Hematopoietic multipotent progenitor cell treated with erythropoietin and hydrocortisone succinate and interleukin-3 and kit ligand, for 8 days (in vitro differentiated cells): ENCODE measurements around the gene C19orf25.
A peak's percentile ranks its signal among the peaks of the same experiment; 100 is the strongest.
"Not testable (repeated sequence)": the region's sequence is repeated elsewhere in the genome, so short reads cannot be mapped to it uniquely, and the experiment has no call there.

Experiments used
- DNase-seq: peaks from one replicate; pipeline ENCODE4 v3.0.0-alpha.2; 2015

C19orf25 gene

DNA sequence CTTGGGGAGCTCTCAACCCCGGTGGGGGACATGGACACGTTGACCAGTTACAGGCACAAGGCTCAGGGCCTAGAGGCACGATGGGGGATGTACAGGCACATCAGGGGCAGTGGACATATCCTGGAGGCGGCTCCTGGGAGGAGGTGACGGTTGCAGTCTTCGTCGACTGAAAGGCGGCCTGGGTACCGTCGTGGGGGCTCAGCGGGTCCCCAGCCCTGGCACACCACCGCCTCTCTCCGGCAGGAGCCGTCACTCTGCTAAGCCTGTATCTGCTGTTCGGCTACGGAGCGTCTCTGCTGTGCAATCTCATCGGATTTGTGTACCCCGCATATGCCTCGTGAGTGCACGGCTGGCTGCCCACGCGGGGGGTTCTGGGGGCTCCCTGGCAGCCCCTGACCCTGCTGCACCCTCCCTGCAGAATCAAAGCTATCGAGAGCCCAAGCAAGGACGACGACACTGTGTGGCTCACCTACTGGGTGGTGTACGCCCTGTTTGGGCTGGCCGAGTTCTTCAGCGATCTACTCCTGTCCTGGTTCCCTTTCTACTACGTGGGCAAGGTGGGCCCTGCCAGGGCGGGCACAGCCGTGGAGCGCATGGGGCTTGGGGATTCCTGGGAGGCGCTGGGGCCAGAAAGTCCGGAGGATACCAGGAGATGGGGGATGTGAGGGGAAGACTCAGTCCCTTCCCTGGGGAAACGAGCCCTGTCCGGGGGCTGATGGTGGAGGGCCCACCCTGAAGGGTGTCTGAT, 16.2 kb upstream of the C19orf25 start:
- no peak for DNase-seq

DNA sequence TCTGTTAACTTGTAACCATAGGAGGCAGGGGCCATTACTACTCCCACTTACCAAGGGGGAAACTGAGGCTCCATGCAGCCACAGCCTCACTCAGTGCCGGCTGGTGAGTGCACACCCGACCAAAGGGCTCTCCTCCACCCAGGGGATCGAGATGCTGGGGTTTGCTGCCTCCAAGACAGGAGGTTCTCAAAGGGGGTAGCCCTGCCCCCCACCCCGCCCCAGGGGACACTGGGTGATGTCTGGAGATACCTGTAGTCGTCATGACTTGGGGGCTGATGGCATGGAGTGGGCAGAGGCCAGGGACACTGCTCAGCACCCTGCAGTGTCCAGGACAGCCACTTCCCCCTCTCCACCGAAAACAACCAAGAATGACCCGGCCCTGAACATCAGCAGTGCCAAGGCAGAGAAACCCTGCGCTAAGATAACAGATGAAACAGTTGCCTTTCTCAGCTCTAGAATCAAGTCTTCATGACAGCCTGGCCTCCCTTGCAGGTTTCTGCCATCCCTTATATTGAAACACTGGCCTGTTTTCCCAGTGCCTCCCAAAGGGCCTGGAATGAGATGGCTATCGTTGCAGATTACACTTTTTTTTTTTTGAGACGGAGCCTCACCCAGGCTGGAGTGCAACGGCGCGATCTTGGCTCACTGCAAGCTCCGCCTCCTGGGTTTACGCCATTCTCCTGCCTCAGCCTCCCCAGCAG, 15.2 kb upstream of the C19orf25 start:
- no peak for DNase-seq

DNA sequence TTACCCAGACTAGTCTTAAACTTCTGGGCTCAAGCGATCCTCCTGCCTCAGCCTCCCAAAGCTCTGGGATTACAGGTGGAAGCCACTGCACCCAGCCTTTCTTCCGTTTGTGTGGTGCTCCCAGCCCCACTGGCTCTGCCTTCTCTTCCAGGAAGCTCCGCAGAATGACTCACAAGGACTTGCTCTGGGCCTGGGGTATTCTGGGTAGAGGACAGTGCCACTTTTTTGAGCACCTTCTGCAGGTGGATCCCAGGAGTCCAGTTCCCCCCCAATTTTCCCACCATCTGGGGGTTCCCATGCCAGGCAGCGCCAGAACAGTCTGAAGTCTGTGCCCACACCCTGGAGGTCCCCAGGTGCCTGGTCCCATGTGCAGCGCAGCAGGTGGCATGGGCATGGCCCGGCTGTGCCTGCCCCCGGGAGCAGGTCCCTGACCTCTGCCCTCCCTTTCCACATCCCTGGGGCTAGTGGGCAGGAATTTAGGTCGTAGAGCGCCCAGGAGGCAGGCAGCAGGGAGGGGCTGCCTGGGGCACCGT, 13.5 kb upstream of the C19orf25 start:
- no peak for DNase-seq

DNA sequence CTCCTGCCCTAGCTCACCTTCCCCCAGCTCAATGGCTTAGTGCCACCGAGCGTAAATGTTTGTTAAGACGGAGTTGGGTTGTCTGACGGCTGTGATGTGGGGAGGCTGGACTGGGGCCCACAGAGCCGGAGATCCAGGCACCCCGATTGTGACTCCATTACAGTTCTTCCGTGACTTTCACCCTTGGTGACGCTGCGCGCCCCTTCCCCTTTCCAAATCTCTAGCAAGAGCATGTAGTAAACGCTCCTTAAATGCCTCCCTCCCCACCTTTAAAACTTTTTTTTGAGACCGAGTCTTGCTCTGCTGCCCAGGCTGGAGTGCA, 12.8 kb upstream of the C19orf25 start:
- DNase-seq, result no peak

DNA sequence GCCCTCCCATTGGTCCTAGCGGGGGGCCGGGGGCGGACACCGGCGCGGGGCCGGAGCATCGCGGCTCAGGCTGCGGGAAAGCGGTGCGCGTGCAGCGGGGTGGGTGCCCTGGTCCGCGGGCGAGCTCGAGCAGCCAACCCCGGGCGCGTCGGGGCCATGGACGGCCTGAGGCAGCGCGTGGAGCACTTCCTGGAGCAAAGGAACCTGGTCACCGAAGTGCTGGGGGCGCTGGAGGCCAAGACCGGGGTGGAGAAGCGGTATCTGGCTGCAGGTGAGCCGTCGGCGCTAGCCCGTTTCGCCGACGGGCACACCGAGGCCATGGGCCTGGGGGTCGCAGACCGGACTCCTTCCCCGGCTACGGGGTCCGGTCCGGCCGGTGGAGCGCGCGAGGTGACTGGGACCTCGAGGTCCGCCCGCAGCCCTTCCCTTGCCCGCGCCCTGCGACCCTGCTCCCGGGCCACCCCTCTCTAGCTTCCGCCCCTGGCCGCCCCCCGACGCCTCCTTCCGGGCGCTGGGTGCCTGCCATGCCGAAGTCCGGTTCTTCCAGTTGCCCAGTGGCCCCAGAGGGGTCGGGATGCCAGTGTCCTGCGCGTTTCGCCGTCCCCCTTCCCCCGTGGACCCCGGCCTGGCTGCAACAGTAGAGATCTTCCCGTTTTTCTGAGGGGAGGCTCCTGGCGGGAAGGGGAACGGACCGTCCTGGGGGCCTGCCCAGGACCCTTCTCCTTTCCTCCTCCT, 12.3 kb upstream of the C19orf25 start, which contains the start of gene REEP6:
TSS of gene REEP6 (plus strand) at position 68 of the 735 bp plus-strand sequence. CDS start at position 157, 89 bp downstream.
- DNase-seq, result no peak

DNA sequence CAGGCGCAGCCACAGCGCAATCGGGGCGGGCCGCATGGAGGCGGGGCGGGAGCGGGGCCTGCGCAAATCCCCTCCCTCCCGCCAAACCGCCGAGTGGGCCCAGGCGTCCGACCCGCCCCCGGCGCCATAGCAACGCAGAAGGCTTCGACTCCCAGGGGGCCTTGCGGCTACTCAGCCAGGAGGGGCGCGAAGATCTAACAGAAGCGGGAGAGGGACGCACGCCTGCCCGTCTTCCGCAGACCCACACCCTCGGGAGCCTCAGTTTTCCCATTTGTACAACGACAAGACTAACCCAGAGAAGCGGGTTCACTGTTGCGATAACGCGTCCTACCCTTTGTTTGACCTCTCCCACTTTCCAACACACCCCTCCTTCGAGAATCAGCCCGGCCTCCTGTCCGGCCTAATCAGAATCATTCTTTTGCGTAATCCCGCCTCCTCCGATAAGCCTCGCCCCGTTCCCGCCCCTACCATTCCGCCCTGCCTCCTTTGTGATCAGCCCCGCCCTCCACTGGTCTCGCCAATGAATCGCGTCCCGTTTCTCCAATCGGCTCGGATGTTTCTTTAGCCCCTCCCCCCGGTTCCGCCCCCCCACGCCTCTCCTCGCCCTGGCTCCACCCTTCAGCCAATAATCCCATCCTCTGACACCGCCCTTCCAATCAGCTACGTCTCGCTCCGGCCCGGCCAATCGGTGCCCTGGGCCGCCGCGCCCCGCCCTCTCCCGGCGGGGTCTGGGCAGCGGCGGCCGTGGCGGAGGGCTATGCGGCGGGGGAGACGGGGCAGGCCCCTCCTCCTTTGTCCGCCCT, 11.5 kb upstream of the C19orf25 start, which contains the start of gene PCSK4:
TSS of gene PCSK4 (minus strand) at position 40 of the 803 bp plus-strand sequence. CDS start at position 36, 4 bp downstream.
- DNase-seq, result peak; percentile 98

DNA sequence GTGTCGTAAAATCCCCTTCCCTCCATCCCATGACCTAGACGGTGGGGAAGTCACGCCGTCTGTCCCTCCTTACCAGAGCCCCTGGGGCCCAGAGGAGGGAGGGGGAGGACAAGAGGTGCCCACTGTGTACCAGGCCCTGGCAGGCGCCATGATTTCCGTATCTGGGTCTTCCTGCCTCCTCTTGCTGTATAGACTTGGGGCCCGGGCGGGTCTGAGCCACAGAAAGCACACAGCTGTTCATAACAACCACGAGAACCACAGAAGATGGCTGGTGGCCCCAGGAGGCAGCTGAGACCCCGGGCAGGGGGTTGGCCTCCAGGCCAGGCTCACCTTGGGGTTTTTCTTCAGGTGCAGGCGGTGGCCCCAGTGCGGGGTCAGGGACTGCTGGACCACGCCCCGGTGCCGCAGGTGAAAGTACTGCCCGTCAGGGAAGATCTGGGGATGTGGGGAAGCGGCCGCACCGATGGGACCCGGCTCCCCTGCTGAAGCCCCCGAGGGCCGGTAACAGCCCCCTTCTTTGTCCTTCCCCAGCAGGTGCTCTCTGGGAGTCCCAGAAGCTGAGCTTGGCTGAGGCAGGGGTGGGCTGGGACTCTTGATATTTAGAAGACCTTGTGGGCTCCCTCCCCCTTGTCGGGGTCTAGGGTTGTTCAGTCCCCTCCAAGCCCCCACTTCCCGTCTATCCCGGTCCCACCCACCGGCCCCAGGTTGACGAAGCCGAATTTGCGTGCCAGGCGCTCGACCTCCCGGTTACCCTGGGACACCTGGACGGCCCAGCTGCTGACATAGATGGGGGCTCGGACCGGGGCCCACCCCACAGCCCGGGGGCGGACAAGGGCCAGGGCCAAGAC, 10.7 kb upstream of the C19orf25 start:
- DNase-seq, result no peak

DNA sequence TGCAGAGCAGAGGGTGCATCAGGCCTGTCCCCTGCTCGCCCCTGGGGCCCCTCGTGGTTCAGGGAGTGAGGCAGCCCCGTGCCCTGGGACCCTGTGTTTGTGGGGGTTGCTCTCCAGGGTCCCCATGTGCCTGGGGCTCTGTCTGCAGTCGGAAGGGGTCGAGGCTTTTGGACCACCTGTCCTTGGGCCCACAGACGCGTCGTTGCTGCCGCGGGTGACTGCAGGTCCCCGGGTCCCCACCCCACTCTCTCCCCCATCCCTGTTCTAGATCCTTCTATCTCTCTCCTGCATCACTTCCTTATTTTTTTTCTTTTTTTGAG, 9.2 kb upstream of the C19orf25 start:
- DNase-seq, result no peak

DNA sequence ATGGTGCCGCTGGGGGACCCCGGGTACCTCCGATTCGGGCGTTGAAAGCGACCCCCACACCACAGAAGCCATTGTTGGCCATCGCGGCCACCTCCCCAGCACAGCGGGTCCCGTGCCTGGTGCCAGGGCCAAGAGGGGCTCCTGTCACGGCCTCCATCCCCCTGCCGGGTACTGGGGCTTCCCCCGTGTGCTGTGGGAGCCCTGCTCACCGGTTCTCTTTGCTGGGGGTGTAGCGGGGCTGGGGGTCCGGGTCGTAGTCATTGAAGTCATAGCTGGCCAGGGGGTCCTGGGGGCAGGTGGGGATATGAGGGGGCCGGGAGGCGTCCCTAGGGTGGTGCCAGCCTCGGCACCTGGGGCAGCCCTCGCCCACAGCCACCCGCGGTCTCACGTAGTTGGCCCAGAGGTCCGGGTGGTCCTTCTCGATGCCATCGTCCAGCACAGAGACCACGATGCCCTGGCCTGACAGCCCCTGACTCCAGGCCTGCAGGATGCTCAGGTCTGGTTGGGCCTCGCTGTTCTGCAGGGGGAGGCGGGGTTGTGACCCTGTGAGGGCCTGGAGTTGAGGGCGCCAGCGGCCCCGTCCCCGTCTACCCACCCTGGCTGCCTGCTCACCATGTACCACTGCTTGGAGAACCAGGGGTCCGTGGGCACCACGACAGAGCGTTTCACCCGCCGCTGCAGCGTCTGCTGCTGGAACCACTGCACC, 8.7 kb upstream of the C19orf25 start:
- no peak for DNase-seq

DNA sequence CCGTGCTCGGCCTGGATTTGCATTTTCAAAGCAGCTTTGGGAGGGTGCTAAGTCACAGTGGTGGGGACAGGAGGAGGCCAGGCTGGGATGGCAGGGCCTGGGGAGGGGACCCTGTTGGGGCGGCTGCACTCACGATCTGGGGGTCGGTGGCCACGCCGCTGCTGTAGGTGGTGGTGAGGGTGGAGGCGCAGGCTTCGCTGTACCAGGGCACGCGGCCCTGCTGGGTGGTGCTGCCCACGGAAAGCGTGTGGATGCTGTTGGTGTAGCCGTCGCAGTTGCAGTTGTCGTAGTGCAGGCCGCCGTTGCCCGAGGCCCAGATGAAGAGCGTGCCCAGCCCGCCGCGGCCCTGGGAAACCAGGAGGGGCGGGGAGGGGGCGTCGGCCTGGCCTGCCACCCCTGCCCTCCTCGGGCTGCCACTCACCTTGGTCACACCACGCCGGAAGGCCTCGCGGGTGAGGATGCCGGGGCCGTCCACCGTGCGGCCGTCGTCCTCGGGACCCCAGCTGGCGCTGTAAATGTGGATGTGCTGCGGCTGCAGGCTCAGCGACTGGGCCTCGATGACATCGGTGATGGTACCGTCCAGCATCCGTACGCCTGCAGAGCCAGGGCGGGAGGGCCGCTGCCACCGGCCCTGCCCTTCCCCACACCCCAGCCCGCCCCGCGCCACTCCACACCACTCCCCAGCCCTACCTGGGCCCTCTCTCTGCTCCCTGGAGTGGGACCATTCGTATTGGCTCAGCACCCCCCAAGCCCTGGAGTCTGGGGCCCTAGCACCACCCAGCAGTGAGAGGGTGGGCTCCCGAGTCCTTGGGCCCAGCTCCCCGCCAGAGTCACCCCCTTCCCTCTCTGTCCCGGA, 7.9 kb upstream of the C19orf25 start:
- no peak for DNase-seq

DNA sequence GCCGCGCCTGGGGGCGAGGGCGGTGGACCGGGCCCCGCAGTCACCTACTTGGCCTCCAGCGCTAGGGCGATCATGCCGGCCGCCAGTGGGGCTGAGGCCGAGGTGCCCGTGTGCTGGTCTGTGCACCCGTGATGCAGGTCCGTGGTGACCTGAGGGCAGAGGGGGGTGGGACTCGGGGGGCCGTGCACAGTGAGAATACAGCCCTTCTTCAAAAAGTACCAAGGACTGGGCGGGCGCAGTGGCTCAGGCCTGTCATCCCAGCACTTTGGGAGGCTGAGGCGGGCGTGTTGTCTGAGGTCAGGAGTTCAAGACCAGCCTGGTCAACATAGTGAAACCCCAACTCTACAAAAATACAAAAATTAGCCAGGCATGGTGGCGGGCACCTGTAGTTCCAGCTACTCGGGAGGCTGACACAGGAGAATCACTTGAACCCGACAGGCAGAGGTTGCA, 5.0 kb upstream of the C19orf25 start:
- DNase-seq, result no peak

DNA sequence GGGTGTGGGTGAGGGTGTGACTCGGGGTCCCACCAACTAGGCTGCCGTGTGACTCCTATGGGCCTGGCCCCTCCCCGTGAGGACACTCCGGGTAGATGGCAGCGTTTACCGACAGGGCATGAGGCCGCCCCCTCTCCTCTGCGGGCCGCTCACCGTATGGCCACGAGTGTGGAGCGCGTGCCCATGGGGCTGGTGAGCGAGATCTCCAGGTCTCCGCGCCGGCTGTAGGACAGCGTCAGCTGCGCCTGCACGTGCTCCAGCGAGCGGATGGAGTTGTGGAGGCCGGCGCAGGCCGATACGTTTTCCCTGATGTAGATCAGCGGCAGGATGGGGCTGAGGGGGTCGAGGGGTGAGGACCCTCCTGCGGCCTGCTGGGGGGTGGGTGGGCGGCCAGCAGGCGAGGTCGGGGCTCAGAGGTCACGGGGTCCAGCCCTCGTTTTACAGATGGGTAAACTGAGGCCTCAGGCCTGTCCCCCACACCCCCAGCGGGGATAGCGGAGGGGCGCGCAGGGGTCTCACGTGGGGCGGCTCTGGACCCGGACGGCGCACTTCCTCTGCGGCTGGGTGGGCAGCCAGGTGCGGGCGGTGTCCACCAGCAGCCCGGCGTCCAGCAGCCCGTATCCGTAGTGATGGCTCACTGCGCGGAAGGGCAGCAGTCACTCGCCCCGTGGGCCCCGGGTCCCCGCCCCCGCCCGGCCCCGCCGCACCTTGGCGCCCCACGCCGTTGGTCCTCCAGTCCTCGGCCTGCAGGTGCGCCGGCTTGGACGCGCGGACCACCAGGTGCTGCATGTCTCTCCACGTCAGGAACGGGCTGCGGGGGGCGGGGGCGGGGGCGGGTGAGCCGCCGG, 4.3 kb upstream of the C19orf25 start:
- no peak for DNase-seq

DNA sequence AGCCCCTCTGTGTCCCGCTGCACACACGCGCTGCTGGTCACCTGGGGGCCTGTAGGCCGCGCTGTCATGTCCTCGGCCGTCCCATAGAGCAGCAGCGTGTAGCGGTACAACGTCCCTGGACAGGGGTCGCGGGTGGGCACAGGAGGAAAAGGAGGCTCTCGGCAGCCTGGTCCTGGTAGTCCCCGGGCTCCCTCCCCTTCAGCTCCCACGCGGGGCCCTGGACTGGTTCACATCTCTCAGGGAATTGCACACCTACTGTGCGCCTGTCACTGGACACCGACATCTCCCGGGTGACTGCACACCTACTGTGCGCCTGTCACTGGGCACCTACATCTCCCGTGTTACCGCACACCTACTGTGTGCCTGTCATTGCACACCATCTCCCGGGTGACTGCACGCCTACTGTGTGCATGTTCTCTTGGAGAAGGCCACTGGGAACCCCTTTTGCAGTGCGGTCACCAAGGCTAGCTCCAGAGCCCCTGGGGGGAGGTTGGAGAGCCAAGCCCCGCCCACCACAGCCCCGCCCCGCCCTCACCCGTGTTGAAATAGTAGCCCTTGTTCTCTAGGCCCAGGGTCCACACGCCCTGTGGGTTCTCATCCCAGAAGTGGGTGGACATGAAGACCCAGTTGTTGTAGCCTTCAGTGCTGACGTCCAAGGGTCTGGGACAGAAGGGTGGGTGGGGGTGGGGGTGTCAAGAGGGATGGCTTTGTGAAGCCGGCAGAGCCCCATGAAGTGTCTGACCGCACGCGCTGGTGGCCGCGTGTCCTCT, 3.5 kb upstream of the C19orf25 start:
- no peak for DNase-seq

DNA sequence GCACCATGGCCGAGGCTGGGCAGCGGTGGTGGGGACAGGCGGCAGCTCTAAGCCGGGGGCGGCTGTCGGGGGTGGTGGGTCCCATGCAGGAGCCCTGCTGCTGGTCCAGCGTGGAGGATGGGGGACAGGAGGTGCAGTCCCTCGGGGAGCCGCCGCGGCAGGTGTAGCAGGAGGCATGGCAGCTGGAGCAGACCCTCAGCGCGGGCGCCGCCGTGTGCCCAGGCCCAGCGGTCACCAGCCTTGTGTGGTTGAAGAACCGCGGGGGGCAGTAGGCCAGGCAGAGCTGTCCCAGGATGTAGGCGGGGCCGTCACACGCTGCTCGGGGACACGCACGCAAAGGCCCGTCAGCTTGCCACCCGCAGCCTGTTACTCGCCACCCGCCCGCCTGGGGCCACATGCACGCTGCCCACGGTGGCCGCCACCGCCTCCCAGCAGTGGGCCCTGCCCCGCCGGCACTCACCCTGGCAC, 2.9 kb upstream of the C19orf25 start:
- no peak for DNase-seq

DNA sequence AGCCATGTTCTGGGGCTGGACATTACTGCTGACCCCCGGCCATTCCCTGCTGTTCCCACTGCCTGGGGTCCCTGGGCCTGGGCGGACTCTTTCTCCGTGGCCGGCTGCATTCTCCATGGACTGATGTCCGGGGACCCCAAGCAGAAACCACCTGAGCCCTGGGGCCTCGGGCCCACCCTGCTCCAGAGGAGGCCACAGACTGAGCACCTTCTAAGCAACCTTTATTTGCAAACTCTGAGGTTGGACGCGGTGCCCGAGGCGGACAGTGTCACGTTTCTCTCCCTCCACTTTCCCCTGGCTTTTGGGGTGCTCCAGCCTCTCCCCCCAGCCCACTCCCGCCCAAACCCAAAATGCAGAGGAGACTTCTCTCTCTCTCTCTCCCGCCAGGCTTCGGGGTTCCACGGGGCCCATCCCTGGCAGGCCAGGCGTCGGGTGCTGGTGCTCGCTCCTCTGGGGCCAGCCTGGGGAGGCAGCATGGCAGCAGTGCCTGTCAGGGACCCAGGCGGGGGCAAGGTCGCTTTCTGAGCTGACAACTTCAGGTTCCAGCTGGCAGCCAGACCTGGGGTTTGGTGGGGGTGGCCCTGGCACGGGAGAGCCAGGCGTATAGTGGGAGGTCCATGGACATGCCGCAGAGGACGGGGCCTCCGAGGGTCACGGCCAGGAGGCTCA, 2.3 kb upstream of the C19orf25 start:
- DNase-seq, result no peak

DNA sequence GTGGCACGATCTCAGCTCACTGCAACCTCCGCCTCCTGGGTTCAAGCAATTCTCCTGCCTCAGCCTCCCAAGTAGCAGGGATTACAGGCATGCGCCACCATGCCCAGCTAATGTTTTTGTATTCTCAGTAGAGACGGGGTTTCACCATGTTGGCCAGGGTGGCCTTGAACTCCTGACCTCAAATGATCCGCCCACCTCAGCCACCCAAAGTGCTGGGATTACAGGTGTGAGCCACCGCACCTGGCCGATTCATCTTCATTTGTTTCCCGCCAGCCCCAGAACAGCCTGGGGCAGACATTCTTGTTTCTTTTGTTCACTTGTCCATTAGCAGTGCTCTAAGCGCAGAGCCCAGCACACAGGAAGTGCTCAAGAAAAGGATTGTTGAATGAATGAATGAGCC, 2.0 kb downstream of the C19orf25 start:
- DNase-seq, result not testable (repeated sequence)

DNA sequence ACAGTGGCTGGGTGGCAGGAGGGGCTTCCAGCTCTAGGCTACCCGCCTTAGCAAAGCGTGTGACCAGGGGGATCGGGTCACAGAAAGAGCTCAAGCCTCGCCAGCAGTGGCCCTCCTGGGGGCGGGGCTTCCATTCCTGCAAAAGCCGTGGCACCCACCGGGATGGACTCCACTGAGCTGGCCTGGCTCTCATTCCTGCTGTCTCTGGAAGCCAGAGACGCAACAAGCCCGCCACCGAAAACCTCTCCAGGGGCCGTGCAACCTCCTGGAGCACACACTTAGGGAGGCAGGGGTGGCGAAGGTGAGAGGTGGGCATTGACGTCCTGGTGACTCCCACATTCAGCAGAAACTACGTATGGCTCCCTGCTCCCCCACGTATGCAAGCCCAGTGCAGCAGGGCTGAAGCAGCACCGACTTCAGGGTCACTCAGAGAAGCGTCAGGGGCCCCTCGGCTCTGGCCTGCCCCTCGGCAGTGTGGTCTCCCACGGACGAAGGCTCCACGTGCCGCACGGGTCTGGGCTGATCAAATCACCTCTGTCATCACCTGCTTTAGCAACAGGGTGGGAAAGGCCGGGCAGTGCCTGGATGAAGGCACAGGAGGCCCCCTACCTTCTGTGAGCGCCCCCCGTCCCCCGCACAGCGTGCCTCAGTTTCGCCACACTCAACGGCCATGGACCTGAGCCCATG, 3.1 kb downstream of the C19orf25 start:
- no peak for DNase-seq
